Kidney (tissue), 14 donors: ENCODE measurements around the gene DLGAP4. TPM values are rescaled to one million over a fixed set of nuclear protein-coding genes. Genes with fewer than 3 reads are reported as not detected.
A peak's percentile ranks its signal among the peaks of the same experiment; 100 is the strongest.

ENCODE experiments used
- DNase-seq, 5 donors: peaks; one replicate each; pipeline ENCODE4 v3.0.0-alpha.2; 2013 to 2020
- FAIRE-seq: peaks from 2 replicates; lab custom pipeline; 2012; peaks lifted over from hg19 to GRCh38; lab: Jason Lieb, UNC
- H3K27ac ChIP-seq, 2 donors: one replicate each; pipeline ENCODE4 v1.7.0; 2013; ENCODE audit warnings: low read depth in 2 of 2, low read length in 2 of 2, inconsistent platforms in 1 of 2
- H3K27me3 ChIP-seq: one replicate; pipeline ENCODE4 v1.7.1; 2013; ENCODE audit warnings: low read length, inconsistent platforms; ENCODE audit not compliant: control insufficient read depth, insufficient read depth
- H3K36me3 ChIP-seq, 3 donors: one replicate each; pipeline versions ENCODE4 v1.7.0 to v1.7.1; 2013; ENCODE audit warnings: low read length in 3 of 3, control low read depth in 1 of 3, inconsistent platforms in 1 of 3; ENCODE audit not compliant: insufficient read depth in 3 of 3, control insufficient read depth in 2 of 3
- H3K4me1 ChIP-seq, 3 donors: one replicate each; pipeline versions ENCODE4 v1.7.0 to v1.7.1; 2013; ENCODE audit warnings: low read length in 3 of 3, inconsistent platforms in 1 of 3, low read depth in 1 of 3; ENCODE audit not compliant: control insufficient read depth in 2 of 3, insufficient read depth in 2 of 3
- H3K4me3 ChIP-seq, 3 donors: one replicate each; pipeline versions ENCODE4 v1.7.0 to v1.8.1; 2013; ENCODE audit warnings: low read length in 3 of 3, control low read depth in 1 of 3, inconsistent platforms in 1 of 3
- H3K9ac ChIP-seq, 3 donors: one replicate each; pipeline versions ENCODE4 v1.7.0 to v1.7.1; 2013; ENCODE audit warnings: low read length in 3 of 3, control low read depth in 1 of 3, inconsistent platforms in 1 of 3
- H3K9me3 ChIP-seq, 3 donors: one replicate each; pipeline versions ENCODE4 v1.7.0 to v1.7.1; 2013; ENCODE audit warnings: low read length in 3 of 3, control low read depth in 1 of 3, inconsistent platforms in 1 of 3; ENCODE audit not compliant: control insufficient read depth in 2 of 3, insufficient read depth in 1 of 3
- CTCF ChIP-seq: IDR thresholded peaks from 3 replicates; pipeline ENCODE4 v1.5.1; 2012; ENCODE audit warnings: mild to moderate bottlenecking, moderate library complexity, borderline replicate concordance; ENCODE audit not compliant: insufficient read depth; ENCODE audit errors: extremely low read depth
- intact Hi-C: fragments of 100-400 bp; cut with DNase I; formaldehyde crosslinking; loops from one replicate; pipeline ENCODE4 v1.11.1; 2022
- polyA plus RNA-seq: library from polyadenylated mRNA; stranded (reverse); fragments of 350-450 nt; fragmentation: Illumina TruSeq; extraction: RNeasy Lipid Tissue Mini Kit (QIAGEN cat#74804); gene quantifications from one replicate; pipeline ENCODE4 v1.2.3, GENCODE V29; 2014; ENCODE audit warnings: low read depth, low replicate concordance; ENCODE audit not compliant: insufficient read depth
- total RNA-seq: library from RNA; stranded (reverse); fragmentation: NEBNext Ultra II Directional; extraction: Animal tissue kit (Norgen Biotek cat#: 25700); gene quantifications from one replicate; pipeline ENCODE4 v1.2.1, GENCODE V29; 2021
- donor health status: control.
- donor health status: control.
- donor health status: control.
- donor health status: control.
- donor health status: control.
- donor health status: DM: yes; HTN: yes; CAD: no.
- donor health status: Normal renal cell carcinoma (clear cell type).

Gene DLGAP4
- total and polyA plus RNA-seq, 2 donors from 2014 or later, result 19.6 to 62.4 TPM

DNA sequence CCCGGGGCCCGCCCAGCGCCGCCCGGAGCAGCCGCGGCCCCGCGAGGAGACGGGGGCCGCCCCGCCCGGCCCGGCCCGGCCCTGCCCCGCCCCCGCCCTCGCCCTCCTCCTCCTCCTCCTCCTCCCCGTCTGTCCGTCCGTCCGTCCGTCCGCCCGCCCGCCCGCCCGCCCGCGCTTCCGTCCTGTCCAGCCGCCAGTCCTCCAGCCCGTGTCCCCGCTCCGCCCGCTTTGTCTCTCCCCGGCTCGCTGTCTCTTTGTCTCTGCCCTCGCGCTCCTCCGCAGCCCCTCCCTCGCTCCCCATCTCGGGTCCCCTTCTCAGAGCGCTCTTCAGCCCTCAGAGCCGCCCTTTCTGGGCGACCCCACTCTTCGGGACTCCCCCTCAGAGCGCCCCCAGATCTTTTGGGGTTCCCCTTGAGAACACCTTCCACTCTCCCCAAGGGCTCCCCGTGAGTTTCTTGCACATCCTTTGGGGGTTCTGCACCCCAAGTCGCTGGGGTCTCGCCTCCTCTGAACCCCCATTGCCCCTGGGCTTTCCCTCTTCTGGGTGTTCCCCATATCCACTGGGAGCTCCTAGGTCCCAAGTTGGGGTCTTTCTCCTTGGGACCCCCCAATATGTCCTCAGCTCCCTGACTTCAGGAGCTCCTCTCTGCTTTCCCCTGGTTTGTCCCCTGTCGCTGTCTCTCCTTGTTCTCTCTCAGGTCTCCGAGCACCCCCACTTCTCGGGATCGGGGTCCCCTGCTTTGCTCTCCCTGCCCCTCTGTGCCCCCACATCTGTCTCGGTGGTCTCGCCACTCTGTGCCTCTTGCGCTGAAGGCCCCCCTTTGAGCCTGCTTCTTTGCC is 155.7 kb downstream of the DLGAP4 start:
- FAIRE-seq, result no peak
- intact Hi-C loops, result no loop called here
- peak overlapping the region; percentile 30 to 84 (median 77) for H3K9ac ChIP-seq
- no peaks in the 10 kb centered on the region for H3K9me3 ChIP-seq
- peak overlapping the region; percentile 63 to 79 (median 69) for H3K4me3 ChIP-seq
- peaks cover 0 to 2% (median 0%) of the 10 kb centered on the region in 3 donors for H3K36me3 ChIP-seq
- TF ChIP-seq CTCF, result no peak
- peaks cover 4 to 29% (median 21%) of the 10 kb centered on the region in 3 donors for H3K4me1 ChIP-seq
- no peaks in the 10 kb centered on the region for H3K27me3 ChIP-seq
- peak overlapping the region; percentile 93 to 96 for H3K27ac ChIP-seq
- DNase-seq, result peak; percentile 61 to 91 (median 85)

GRCh38 chr20:36462440-36463211 is 156.5 kb downstream of the DLGAP4 start:
- DNase-seq (peak; percentile 38 to 87 (median 76)), FAIRE-seq (no peak)
- Histone ChIP-seq H3K4me3 (peak overlapping the region; percentile 63 to 79 (median 69)), H3K27ac (peak overlapping the region; percentile 93 to 96), H3K9ac (peak overlapping the region; percentile 30 to 84 (median 77)), H3K27me3 (no peaks in the 10 kb centered on the region), H3K36me3 (peaks cover 0 to 2% (median 0%) of the 10 kb centered on the region in 3 donors), H3K4me1 (peaks cover 4 to 36% (median 24%) of the 10 kb centered on the region in 3 donors), H3K9me3 (no peaks in the 10 kb centered on the region)
- intact Hi-C loops, result no loop called here
- no peak for TF ChIP-seq CTCF

DNA sequence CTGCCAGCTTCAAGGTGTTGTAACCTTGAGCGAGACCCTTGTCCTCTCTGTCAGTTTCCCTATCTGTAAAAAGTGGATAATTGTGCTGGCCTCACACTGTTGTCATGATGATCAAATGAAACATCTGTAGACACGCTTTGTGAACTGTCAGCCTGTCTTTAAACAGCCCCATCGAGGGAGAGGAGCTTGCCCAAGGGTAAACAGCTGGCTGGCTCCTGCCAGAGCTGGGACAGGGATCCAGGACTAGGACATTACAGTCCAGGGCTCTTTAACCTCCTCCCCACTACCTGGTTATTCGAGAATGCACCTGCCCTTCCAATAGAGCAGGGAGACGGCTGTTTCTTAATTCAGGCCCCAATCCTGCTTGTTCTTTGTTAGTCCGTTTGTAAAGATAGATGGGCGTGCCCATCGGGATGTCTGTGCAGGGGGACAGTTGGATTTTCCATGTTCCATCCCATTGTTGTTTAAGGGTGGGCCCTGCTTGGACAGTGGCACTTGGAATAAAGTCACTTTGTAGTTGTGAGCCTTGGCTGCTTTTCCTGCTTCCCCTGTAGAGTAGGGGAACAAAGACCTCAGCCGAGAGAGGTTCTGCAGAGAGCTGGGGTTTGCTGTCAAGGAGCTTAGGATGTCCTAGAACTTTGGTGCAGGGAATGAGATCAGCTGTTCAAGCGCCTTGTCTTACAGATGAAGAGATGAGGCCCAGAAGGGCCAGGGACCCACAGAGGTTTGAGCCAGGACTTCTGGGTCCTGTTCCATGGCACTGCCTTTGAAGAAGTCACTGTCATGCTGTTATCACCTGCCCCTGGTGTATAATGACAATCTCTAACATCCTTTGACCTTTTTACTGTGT is 157.3 kb downstream of the DLGAP4 start:
- Histone ChIP-seq H3K4me1 (peaks cover 4 to 44% (median 32%) of the 10 kb centered on the region in 3 donors), H3K36me3 (peaks cover 0 to 2% (median 0%) of the 10 kb centered on the region in 3 donors), H3K27me3 (no peaks in the 10 kb centered on the region), H3K9me3 (no peaks in the 10 kb centered on the region), H3K27ac (peak overlapping the region; percentile 93 to 96), H3K9ac (peak overlapping the region; percentile 14 to 77 (median 28)), H3K4me3 (peak overlapping the region; percentile 31 to 79 (median 63))
- DNase-seq (no peak), FAIRE-seq (no peak)
- intact Hi-C loops, result no loop called here
- TF ChIP-seq CTCF, result no peak
